Urothelium cell line (cell line): ENCODE data around the gene DIP2C.
"Not testable (repeated sequence)": the region's sequence is repeated elsewhere in the genome, so short reads cannot be mapped to it uniquely, and the experiment has no call there.

Experiments used
- DNase-seq: peaks from one replicate; pipeline ENCODE4 v3.0.0; 2011; ENCODE audit warnings: low spot score, mixed read lengths
- FAIRE-seq: peaks from 2 replicates; lab custom pipeline; 2011; peaks lifted over from hg19 to GRCh38; lab: Jason Lieb, UNC

The DIP2C gene

GRCh38 chr10:697097-697875 is 7.8 kb upstream of the DIP2C start:
- DNase-seq (no peak), FAIRE-seq (no peak)

- no peak for DNase-seq
- FAIRE-seq, result no peak
Measured at GRCh38 chr10:695396-695795, 5.9 kb upstream of the DIP2C start.

- FAIRE-seq (no peak), DNase-seq (no peak)
Measured at GRCh38 chr10:693506-693905, 4.0 kb upstream of the DIP2C start.

GRCh38 chr10:692682-693351 is 3.3 kb upstream of the DIP2C start:
- no peak for FAIRE-seq

GRCh38 chr10:691216-691615 is 1.7 kb upstream of the DIP2C start:
- DNase-seq (no peak), FAIRE-seq (no peak)

More at GRCh38 chr10:692682-693351, 3.3 kb upstream of the DIP2C start:
- DNase-seq, result no peak

GRCh38 chr10:690372-691161 is 1.1 kb upstream of the DIP2C start:
- FAIRE-seq, result no peak

GRCh38 chr10:689121-689451 is 382 bp downstream of the DIP2C start:
- DNase-seq (no peak), FAIRE-seq (no peak)

More at GRCh38 chr10:690372-691161, 1.1 kb upstream of the DIP2C start:
- no peak for DNase-seq

GRCh38 chr10:688312-689120 is 952 bp downstream of the DIP2C start:
- DNase-seq, result no peak
- no peak for FAIRE-seq

GRCh38 chr10:687583-688311 is 1.7 kb downstream of the DIP2C start:
- DNase-seq, result no peak
- no peak for FAIRE-seq

- FAIRE-seq, result no peak
Measured at GRCh38 chr10:686155-686931, 3.1 kb downstream of the DIP2C start.

GRCh38 chr10:685613-686012 is 3.9 kb downstream of the DIP2C start:
- DNase-seq, result no peak
- FAIRE-seq, result no peak

More at GRCh38 chr10:686155-686931, 3.1 kb downstream of the DIP2C start:
- DNase-seq, result no peak

- DNase-seq, result peak; percentile 22
- FAIRE-seq, result no peak
Measured at GRCh38 chr10:683448-684071, 5.9 kb downstream of the DIP2C start.

- FAIRE-seq, result no peak
- no peak for DNase-seq
Measured at GRCh38 chr10:682931-683447, 6.5 kb downstream of the DIP2C start.

GRCh38 chr10:681670-682318 is 7.7 kb downstream of the DIP2C start:
- FAIRE-seq, result no peak
- no peak for DNase-seq

- FAIRE-seq, result no peak
- no peak for DNase-seq
Measured at GRCh38 chr10:680745-681144, 8.7 kb downstream of the DIP2C start.

- FAIRE-seq, result no peak
- DNase-seq, result no peak
Measured at GRCh38 chr10:680146-680545, 9.3 kb downstream of the DIP2C start.

GRCh38 chr10:679556-679955 is 9.9 kb downstream of the DIP2C start:
- DNase-seq, result no peak
- no peak for FAIRE-seq

- FAIRE-seq, result not testable (repeated sequence)
Measured at GRCh38 chr10:678662-679005, 10.8 kb downstream of the DIP2C start.

More at GRCh38 chr10:678662-679005, 10.8 kb downstream of the DIP2C start:
- DNase-seq, result not testable (repeated sequence)
